HG02852 (cell line): ENCODE data around the gene FBN1.

Source experiments
- ATAC-seq: cut with Tn5 transposase; IDR thresholded peaks from one replicate; pipeline ENCODE4 v1.9.1; 2021; ENCODE audit warnings: mild to moderate bottlenecking, moderate library complexity; ENCODE audit not compliant: unreplicated experiment

The FBN1 gene

DNA sequence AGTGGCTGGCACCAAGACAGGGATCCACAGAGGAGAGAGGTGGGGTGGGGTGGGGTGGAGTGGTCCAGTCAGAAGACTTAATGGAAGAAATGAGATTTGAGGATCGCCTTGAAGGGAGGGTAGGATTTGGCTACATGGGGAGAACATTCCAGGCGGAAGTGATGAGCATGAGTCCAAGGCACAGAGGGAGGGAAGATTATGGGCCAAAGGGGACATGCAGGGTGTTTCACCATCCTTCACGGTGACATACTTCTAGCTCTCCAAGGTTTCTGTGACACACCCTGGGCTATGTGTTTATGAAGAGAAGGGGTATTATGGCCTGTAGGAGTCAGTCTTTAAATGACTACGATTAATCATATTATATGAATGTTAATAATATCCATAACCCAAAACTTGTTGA lies 7.7 kb upstream of the FBN1 start:
- no peak for ATAC-seq

DNA sequence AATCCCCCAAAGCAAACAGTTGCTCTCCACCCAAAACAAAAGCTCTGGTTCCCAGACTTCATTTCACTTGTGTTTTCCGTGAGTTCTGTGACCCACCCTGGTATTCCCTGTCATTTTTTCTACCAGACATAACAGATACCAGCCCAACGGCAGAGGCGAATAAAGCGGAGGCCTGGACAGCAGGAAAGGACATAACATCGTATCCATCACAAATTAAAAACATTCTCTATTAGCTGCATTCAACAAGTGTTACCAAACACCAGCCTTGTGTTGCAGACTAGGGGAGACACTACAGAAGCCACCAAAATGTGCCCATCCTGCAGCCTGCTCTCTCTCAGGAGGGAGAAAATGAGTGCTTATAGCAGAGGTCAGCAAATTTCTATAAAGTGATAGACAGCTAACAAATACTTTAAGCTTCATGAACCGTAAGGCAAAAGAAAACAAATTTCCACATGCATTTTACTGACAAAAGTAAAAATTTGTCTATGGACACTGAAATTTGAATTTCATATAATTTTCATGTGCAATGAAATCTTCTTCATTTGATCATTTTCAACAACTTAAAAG lies 7.1 kb upstream of the FBN1 start:
- no peak for ATAC-seq

DNA sequence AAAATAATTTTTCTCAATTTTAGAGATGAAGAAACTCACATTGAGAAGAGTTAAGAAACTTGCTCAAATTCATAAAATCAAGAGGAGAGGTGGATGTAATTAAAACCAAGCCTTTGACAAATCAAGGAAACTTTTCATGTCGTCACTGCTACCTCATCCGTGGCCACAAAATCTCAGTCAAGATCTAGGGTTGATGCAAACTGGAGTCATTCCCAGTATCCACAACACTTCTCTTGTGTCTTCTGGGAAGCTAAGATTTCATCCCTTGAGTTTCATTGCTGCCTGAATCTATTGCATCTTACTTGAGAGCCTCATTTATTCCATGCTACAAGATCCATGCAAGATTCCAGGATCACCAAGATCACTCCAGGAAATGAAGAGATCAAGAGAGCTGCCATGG lies 5.4 kb upstream of the FBN1 start:
- no peak for ATAC-seq

DNA sequence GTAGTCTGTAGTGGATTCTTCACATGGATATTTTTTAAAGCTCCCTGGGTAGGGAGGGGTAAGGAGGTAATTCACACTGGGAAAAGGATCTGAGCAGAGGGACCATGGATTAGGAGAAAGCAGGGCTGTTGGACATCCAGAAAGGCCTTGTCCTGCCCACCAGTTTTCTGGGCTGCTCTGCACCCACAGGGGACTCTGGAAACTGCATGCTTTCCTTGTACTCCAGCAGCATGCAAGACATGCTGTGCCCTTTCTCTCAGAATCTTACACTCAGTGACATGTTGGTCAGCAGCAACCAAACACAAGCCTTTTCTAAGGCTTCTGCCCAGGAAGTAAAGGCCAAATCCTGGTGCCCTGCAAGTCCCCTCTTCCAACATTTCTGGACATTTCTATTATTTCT lies 2.5 kb upstream of the FBN1 start:
- no peak for ATAC-seq

DNA sequence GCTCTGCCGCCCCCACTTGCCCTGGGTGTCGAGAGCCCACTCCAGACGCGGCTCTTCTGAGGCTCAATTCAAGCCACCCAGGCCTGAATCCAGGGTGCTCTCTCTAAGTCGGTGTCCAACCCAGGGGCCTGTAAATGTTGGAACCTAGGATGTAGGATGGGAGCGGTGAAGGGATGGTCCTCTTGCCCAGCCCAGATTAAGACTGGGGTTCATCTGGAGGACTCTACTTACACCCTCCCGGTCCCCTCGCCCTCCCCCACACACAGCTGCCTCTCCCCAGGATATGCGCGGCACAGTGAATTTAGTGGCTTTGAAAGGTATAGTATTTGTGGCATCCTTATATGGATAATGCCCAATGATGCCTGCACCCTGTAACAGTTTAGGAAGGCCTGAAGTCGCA lies 822 bp upstream of the FBN1 start:
- ATAC-seq: no peak

DNA sequence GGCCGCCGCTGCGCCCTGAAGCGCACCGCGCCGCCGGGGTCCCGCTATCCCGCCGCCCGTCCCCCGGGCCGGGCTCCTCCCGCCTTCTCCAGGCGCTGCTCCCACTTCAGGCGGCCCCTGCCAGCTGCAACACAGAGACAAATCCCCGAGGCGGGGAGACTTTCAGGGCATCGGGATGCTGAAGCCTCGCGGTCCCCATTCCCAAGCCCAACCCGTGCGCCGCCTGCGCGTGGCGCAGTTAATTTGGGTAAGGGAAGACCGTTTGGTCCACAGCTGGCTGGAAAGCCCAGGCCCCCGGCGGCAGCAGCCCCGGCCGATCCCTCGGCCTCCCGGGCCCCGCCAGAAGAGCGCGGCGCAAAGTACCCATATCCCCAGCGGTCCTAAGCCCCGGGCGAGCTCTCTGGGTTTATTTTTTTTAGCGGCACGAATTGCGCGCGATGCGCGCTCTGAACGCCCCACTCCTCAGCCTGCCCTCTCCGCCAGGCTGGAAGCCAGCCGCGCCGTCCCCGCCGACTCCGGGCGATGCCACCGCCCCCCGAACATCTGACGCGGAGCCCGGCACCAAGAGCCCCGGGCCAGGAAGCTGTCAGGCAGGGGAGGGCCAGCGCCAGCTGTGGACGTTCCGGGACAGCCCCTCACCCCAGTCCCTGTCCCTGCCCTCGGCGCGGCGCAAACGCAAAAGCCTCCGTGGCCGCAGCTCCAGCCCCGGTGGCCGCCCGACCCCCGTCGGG lies 517 bp downstream of the FBN1 start:
- ATAC-seq: peak; percentile 46

DNA sequence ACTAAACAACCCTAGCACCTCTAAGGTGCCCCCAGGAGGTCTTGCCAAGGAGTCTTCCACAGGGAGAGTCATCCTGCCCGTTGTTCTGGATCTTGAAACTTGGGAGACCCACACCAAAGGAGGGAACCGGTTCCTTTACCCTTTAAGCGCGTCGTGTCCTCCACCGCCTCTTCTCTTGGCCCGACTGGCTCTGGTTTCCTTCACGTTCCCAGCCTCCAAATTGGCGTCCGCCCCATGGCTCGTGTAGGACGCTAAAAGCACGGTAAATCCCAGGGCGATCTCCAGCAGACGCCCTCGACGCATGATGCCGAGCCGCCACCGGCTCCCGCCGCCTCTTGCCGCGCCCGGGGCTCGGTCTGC lies 1.1 kb downstream of the FBN1 start:
- no peak for ATAC-seq

DNA sequence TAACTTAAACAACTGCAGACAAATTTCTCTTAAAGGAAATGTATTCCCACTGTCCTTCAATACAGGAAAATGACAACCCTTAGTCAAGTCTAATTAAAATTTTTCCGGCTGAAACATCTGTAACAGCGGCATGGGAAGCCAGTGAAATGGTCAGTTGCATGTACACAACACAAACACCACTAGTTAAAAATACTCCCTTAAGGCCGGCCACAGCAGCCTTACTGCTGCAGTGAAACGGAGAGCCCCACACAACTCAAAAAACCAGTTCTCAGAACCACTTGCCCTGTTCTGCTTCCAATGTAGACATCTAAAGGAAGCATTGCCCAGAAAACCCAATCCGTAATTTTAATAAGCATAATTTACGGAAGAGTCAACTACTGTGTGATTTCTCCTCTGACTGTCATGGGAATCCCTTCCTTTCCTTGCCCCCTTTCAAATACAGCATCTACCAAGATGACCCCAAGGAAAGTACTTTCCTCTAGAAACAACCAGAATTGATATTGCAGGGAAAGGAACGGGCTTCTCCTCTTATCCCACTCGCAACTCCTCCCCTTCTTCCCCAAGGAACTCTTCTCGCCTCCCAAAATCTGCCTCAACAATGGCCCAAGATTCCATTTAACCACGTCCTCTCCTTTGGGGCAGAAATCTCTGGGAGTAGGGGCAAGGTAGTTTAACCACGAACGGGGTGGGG lies 1.6 kb downstream of the FBN1 start:
- ATAC-seq: no peak

DNA sequence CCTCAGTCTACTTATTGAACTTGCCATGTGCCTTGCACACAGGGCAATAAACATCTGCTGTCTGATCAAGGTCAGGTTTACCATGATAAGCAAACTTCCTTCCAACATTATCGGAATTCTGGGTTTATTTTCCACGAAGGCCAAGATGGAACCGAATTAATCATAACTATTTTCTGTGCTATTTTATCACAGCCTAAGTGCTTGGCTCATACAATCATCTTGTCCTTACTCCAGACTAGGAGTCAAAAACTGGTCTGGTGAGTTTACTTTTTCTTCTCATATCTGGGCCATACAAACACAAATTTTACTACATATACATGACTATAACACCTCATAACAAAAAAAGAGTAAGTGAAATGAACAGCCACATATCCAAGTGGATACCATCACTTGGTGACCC lies 2.3 kb downstream of the FBN1 start:
- ATAC-seq: no peak

DNA sequence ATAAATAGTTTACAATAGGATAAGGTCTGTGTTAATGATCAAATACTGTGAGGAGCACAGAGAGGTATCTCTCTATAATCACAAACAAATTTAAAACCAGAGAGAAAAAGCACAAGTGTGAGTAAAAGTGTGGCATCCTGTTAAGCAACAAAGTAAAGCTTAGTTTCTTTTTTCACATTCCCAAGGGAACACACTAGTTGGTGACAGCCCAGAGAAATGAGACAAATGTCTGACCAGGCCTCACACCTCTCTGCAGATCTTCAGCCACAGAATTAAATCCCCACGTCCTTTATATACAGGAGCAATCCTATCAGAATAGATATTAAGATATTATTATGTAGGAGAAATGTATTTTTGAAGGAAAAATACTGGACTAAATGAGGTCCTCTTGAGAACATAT lies 2.7 kb downstream of the FBN1 start:
- ATAC-seq: no peak

DNA sequence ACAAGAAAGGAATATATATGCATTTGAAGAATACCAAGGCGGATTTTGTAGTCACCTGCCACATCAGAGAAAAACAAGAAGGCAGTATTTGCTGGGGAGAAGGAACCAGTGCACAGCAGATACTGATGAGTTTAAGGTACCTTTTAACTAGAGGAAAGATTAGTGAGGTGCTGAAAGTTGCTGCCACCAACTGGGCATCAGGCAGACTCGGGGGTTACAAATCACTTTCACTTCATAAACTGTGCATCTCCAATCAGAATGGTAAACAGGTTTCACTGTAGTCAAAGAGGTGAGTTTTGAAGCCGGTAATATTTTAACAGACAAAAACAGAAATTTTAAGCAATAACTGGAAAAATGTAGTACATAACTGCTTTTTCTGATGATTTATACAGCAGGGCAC lies 4.1 kb downstream of the FBN1 start:
- no peak for ATAC-seq

DNA sequence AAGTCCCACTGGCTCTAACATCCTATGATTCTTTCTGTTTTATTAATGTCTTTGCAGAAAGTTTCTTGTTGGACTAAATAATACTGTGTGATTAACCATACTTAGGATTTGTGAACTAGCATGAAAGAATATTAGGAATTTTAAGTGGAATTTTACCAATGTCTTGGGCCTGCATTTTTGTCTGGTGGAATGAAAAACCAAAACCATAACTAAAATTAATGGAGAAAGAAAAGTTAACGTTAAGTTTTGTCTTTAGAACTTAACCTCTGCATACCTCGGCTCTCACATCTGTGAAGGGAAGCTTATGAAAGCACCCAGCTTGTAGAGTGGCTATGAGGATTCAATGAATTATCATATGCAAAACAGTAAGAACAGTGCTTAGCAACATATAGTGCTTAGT lies 6.5 kb downstream of the FBN1 start:
- no peak for ATAC-seq

DNA sequence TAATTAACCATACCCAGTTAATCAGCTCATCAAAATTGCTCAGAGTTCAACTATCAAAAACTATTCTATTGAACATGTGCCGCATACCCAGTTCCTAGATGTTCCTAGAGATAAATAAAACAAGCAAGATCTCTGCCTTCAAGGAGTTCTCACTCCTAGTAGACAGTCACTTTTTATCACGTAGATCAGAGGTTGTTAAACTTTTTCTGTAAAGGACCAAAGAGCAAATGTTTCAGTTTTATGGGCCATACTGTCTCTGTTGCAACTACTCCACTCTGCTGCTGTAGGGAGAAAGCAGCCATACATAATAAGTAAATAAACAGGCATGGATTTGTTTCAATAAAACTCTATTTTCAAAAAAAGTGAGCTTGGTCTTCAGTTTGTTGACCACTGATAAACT lies 7.9 kb downstream of the FBN1 start:
- ATAC-seq: no peak

DNA sequence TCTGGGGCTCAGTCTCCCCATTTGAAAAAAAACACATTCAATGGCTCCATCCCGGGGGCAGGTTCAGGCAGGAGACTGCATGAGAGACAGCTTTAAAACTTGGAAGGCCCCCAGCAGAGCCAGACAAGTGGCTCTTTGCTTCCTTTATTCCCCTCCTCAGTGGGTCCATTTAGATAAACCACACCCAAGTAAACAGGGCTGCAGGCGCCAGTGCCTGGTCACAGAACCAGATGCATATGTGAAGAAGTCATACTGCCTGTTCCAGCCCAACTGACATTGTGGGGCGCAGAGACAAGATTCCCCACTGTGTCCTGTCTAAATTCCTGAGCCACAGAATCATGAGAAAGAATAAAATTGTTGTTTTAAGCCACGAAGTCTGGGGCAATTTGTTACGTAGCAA lies 9.0 kb downstream of the FBN1 start:
- ATAC-seq: no peak

DNA sequence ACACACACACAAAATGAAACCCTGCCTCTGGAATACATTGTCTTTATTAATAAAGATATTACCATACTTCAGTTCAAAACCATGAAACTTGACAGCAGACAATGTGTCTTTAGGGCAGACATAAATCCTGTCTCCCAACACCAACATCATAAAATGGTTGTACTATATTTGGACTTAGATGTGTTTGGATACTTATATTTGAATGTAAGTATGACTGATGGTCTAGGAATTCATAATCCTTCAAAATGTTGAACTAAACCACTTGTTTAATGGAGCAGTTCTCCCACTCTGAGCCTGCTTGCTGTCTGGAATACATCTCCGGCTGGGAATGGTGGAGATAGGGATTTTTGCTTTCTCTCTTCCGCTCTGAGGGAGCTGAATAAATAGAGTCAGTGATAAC lies 10.6 kb downstream of the FBN1 start:
- no peak for ATAC-seq

DNA sequence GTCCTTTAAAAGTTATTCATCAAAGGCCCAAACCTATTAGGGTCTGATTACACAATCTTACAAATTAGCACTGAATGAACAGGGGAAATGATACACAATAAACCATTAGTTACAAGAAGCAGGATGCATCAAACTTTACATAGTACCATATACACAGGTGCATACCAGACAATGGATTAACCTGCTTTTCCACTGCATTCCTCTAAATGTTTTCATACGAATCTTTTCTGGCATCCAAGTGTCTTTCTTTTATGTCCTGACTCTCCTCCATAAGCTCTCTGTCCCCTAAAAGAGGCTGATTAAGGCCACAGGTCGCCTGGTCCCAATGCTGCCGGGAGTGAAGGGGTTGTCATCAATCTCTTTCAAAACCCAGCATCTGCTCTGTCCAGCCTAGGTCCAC lies 11.4 kb downstream of the FBN1 start:
- ATAC-seq: no peak

DNA sequence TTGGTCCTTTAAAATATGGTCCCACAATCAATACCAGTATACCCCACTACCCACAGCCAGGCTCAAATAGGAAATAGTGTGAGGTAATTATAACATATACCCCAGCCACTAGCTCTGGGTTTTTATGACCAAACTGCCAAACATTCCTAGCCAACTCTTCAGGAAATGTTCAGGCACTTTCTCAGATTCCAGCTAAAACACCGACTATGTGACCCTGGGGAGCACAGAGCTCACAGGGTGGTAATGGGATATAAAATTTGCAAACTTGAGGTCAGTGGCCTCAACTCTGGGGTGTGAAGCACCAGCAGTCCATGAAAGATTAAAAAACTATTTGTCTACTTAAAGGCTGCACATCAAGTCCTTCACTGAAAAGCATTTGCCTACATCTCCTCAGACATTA lies 12.9 kb downstream of the FBN1 start:
- no peak for ATAC-seq

DNA sequence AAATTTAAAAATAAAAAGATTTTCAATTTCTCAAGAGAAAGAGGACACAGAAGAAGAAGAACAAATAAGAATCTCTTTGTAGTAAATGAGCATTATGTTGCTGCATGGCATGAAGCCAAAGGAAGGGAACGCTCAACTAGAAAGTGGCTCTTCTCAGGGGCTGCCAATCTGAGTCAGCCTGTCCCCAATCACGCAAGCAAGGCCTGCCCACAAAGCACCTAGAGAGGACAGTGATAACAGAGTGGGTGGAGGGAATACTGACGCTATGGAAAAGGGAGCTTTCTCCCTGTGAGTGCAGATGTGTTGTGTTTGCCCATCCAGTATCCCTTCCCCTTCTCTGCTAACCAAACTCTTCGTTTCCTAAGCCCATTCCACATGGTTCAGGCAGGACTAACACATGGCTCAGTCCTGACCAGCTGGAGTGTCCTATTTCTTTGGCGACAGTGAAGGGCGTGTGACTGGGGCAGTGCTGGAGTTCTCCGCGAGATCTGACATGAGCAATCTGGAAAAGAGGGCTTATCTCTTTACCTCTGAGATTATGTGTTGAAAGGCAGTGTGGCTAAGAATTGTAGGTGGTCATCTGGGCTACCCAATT lies 14.2 kb downstream of the FBN1 start:
- no peak for ATAC-seq

DNA sequence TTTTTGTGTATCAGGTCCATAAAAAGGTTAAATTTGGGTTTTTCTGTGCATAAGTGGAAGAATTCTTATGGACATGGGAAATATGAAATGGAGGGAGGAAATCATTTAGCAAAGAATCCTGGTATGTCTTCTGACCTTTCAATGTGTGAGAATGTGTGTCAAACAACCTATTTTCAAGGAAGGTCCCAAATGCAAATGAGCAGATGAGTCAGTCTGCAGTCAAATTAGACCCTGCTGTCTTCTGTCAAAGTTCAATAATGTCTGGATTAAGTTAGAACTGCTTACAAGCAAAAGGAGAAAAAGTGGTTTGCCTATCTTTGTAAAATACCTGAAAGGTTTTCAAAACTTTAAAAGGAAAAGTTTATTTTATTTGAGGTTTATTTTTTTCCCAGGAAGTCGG lies 15.3 kb downstream of the FBN1 start:
- ATAC-seq: no peak

DNA sequence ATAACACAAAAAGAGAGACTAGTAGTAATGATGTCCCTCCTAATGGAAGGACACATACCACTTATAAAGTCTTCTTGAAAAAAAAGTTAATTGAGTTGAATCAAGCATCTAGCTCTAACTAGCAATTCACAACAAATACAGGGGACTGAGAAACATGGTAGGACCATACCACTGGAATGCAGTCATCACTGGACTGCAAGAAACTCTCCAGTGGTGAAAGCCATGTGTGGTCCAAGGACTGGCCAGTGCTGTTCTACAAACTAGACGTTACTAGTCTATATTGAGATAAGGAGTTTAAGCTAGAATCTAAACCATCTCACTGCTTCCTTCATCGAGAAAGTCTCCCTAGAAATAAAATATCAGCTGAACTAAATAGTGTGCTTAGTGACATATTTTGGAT lies 16.7 kb downstream of the FBN1 start:
- no peak for ATAC-seq

DNA sequence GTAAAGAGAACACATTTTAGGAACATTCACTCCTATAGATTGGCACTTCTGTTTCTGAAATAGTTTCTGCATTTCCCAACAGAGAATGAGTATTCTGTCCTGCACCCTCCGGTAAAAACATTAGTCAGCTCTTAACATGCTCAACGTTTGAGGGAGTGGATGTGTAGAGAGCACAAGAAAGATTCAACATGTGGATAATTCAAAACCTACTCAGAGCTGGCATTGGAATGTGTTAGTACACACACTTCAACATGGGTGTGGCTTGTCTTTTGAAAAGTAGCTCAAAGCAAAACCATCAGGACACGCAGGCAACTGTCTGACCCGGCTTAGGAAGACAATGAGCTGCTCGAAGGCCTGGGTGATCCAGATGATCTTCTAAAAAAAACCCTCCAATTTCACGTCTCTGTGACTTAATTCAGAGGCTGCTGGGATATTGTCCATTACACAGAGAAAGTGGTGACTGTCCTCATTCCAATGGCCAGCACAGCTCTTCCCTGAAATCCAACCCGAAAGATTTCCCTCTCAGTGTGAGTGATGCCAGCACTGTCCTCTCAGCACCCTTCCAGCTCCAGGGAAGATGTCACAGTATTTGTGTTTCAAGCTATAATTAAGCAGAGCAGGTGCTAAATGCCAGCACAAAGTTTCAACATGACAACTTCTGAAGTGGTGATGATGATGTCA lies 18.1 kb downstream of the FBN1 start:
- ATAC-seq: no peak

DNA sequence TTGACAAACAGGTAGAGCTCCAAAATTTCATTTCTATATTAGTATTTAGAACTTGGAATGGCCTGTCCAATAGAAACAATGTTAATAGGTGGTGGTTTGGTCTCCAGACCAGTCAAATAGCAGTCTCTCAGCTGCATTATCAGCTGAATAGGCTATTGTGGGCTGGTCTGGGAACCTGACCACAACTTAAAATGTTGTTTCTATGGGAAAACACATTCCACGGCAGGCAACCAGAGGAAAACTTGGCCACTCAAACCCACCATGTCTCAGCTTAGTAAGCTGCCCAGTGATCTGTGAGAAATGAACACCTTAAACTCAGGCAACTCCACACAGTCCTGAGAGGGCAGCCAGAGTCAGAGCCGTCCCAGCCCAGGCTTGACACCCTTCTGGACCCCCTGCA lies 20.4 kb downstream of the FBN1 start:
- ATAC-seq: no peak
